IPS DF 19.7 (cell line): ENCODE measurements around the gene HMGA1.

Source experiments
- DNase-seq: peaks from one replicate; pipeline ENCODE4 v3.0.0-alpha.2; 2013; ENCODE audit warnings: low read depth, low spot score

Gene HMGA1

DNA sequence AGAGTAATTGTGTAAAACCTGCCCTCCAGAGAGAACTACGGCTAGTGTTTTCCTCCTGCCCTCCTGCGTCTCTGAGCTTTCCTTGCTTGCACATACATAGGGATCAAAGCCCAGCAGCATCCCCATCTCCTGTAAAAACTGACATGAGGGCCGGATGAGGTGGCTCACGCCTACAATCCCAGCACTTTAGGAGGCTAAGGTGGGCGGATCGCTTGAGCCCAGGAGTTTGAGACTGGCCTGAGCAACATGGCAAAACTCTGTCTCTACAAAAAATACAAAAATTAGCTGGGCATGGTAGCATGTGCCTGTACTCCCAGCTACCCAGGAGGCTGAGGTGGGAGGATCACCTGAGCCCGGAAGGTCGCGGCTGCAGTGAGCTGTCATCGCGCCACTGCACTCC is 52.5 kb downstream of the HMGA1 start:
- DNase-seq, result no peak

DNA sequence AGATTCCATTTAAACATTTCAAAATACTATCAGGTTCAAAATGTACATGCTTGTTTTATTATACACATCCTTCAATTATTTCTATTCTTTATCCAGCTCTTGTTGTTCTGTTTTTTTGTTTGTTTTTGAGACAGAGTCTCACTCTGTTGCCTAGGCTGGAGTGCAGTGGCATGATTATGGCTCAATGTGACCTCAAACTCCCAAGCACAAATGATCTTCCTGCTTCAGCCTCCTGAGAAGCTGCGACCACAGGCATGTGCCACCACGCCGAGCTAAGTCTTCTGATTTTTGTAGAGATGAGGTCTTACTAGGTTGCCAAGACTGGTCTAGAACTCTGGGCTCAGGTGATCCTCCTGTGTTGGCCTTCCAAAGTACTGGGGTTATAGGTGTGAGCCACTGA is 56.3 kb downstream of the HMGA1 start:
- DNase-seq, result no peak

DNA sequence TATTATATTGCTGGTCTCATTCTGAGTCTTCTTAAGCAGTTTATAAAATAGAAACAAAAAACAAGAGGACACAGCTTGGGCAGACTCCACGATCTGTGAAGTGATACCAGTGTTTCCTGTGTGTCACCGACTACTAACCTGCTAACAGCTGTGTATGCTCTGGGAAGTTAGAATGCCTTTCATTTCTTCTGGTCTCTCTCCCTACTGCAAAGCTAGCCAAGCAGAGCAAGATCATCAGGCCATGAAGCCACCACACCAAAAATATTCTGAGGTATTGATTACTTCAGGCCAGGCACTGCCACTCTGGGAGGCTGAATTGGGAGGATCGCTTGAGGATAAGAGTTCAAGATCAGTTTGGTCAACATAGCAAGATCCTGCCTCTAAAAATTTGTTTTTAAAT is 59.0 kb downstream of the HMGA1 start:
- no peak for DNase-seq
